Muscle layer of duodenum (tissue), 2 donors: Measurements from ENCODE around the gene FBXL22.

Source experiments
- H3K27ac ChIP-seq: one replicate; pipeline ENCODE4 v1.7.0; 2013; ENCODE audit warnings: mild to moderate bottlenecking, low read length
- H3K27me3 ChIP-seq: one replicate; pipeline ENCODE4 v1.7.0; 2013; ENCODE audit warnings: low read depth, mild to moderate bottlenecking, control low read depth, low read length
- H3K36me3 ChIP-seq, 2 donors: one replicate each; pipeline ENCODE4 v1.7.0; 2013; ENCODE audit warnings: low read length in 2 of 2, control low read depth in 1 of 2, mild to moderate bottlenecking in 1 of 2; ENCODE audit not compliant: insufficient read depth in 2 of 2, control insufficient read depth in 1 of 2
- H3K4me1 ChIP-seq, 2 donors: one replicate each; pipeline ENCODE4 v1.7.0; 2013; ENCODE audit warnings: low read length in 2 of 2, mild to moderate bottlenecking in 2 of 2, control low read depth in 1 of 2, moderate library complexity in 1 of 2; ENCODE audit not compliant: insufficient read depth in 2 of 2, control insufficient read depth in 1 of 2
- H3K4me3 ChIP-seq, 2 donors: one replicate each; pipeline ENCODE4 v1.7.0; 2013; ENCODE audit warnings: low read length in 2 of 2, low read depth in 1 of 2, mild to moderate bottlenecking in 1 of 2
- H3K9me3 ChIP-seq, 2 donors: one replicate each; pipeline ENCODE4 v1.7.0; 2013; ENCODE audit warnings: low read length in 2 of 2, control low read depth in 1 of 2, mild to moderate bottlenecking in 1 of 2; ENCODE audit not compliant: control insufficient read depth in 1 of 2
- donor health status: healthy.

Gene FBXL22

GRCh38 chr15:63638839-63639238, 41.7 kb downstream of the FBXL22 start:
- no peaks in the 10 kb centered on the region for H3K4me1 ChIP-seq
- no peak overlapping the region for H3K4me3 ChIP-seq
- H3K27me3 ChIP-seq, result no peaks in the 10 kb centered on the region
- H3K9me3 ChIP-seq, result no peaks in the 10 kb centered on the region
- peaks cover 66 to 82% of the 10 kb centered on the region in 2 donors for H3K36me3 ChIP-seq
- no peak overlapping the region for H3K27ac ChIP-seq

GRCh38 chr15:63640146-63640545, 43.0 kb downstream of the FBXL22 start:
- no peaks in the 10 kb centered on the region for H3K9me3 ChIP-seq
- H3K4me3 ChIP-seq, result no peak overlapping the region
- no peak overlapping the region for H3K27ac ChIP-seq
- H3K36me3 ChIP-seq, result peaks cover 68 to 83% of the 10 kb centered on the region in 2 donors
- H3K27me3 ChIP-seq, result no peaks in the 10 kb centered on the region
- no peaks in the 10 kb centered on the region for H3K4me1 ChIP-seq
